HG02588 (cell line): ENCODE measurements around the gene LZTR1.

Source experiments
- ATAC-seq: cut with Tn5 transposase; IDR thresholded peaks from one replicate; pipeline ENCODE4 v1.9.1; 2021; ENCODE audit warnings: mild to moderate bottlenecking, moderate library complexity; ENCODE audit not compliant: unreplicated experiment

The LZTR1 gene

DNA sequence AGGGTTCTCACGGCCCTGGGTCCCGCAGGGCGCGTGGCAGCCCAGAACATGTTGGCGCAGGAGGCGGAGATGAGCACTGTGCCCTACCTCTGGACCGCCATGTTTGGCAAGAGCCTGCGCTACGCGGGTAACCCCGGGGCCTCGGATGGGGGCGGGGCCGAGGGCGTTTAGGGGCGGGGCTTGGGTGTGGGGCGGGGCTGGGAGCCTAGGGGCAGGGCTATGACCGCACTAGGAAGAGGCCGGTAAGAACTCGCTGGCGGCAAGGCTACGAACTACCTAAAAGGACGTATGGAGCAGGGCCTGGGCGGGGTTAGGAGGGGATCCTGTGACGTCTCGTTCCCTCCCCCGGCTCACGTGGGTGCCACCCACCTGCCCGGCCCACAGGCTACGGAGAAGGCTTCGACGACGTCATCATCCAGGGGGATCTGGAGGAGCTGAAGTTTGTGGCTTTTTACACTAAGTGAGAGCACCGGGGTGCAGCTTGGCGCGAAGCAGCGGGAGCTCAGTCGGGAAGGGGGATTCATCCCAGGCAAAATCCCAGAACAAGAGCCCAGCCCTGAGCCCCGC, 2.8 kb upstream of the LZTR1 start:
- ATAC-seq, result no peak

DNA sequence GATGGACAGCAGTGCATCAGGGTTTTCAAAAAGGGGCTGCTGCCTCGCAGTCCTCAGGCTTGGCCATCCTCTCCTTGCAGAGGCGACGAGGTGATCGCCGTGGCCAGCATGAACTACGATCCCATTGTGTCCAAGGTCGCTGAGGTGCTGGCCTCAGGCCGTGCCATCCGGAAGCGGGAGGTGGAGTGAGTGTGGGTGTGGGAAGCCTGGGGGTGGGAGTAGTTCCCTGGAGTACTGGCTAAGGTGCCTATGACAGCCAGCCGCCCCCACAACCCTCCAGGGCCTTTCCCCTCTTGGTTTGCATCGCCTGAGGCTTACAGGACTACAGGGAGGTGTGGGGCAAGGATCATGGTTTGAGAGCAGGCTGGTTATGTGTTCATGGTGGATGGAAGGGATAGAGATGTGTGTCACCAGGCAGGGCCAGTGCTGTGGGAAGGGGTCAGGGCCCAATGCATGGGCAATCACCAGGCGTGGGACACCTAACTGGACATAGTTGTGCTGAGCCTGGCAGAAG, 2.1 kb upstream of the LZTR1 start:
- no peak for ATAC-seq

DNA sequence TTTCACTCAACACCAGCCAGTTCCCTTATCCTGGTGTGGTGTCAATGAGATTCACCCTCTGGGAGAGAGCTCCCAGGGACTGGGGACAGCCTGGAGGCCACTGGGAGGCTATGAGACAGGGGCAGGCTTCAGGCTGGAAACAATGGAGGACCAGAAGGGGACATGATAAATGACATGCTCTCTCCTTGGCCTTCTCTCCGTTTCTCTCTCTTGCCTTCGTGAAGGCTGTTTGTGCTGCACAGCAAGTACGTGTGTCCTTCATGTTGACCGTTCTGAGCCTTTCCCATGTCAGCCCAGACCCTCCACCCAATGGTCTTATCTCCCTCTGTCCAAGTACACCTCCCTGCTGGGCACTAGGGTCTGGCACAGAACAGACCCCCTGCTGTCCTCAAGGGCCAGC, 1.6 kb upstream of the LZTR1 start:
- no peak for ATAC-seq

DNA sequence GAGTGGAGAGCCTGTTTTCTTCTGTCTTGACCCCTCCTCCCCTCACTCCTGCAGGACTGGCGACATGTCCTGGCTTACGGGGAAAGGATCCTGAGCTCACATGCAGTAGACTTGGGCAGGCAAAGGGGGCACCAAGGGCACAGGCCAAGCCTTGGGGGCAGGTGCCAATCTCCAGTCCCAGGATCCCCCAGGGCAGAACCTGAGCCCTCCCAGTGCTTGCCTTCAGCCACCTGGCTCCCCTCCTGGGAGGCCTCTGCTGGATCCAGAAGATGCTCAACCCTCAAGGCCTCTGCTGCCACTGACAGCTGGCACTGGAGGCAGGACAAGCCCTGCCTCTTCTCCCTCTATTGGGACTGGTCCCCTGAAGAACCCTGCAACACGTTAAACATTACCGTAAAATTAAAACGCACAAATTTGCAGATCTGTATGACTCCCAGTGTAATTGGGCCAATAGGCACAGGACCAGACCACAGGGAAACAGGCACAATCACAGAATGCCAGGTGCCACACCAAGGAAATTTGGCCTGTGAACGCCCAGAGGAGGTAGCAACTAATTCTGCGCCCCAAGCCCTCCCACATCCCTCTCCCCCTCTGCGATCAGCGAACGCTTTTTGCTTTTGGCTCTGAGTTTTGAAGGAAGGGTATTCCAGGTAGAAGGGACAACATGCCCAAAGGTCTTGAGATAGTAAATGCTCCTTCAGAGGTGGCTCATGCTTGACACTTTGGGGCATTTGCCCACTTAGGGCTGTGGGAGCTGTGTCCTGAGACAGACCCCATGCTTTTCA, 967 bp upstream of the LZTR1 start:
- ATAC-seq, result no peak

DNA sequence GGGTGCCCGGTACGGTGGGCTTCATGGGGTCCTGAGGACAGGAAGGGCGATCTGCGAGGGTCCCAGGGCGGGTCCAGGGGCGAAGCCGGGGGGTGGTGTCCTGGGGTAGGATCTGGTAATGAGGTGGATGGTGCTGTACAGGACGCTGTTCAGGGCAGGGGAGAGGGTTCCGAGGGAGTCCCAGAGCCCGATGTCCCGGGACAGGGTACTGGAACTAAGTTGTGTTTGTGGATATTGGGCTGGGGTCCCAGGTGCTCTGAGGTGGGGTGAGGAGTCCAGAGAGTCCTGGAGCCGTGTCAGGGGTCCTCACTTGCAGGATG, 426 bp downstream of the LZTR1 start:
- peak; percentile 10 for ATAC-seq

DNA sequence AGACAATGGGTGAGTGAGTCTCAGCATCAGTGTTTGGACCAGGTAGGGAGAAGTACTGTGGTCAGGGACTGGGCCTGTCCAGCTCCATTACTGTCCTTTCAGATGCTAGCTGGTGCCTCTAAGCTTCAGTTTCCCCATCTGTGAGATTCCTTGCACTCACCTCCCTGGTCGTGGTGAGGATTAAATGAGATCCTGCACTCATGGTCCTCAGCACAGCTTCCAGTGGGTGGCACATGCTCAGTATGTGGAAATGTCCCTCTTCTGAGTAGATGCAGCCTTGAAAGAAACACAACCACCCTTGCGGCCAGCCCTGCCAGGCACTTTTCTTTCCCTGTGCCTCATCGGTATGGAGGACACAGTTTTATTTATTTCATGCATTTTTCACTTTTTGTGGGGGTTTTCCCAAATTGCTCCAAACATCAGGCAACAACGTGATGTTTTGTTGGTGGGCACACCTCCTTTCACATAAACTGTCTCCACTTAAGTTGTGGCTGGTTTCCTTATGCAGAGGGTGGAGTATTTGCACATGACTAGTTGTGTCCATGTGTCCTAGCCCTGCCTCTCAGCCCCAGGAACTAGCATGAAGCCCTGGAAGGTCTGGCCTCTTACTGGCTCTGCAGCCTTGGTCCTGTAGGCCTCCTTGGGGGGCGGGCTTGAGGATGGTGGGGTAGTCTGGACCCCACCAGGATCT, 1.1 kb downstream of the LZTR1 start:
- no peak for ATAC-seq

DNA sequence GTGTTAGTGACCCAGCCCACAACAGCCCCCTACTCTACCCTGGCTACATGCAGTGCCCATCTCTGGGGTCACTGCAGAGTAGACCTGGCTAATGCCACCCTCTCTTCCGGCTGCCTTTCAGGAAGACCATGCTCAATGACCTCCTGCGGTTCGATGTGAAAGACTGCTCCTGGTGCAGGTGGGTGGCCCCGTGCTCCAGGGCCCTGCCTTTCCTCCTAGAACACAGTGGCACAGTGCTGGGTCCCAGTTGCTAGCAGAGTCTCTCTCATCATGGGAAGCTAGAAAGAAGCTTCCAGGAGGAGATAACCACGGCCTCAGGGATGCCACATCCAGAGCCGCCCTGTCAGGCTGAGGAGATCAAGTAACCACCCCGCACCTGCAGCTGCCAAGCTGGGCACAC, 3.6 kb downstream of the LZTR1 start:
- ATAC-seq, result no peak

DNA sequence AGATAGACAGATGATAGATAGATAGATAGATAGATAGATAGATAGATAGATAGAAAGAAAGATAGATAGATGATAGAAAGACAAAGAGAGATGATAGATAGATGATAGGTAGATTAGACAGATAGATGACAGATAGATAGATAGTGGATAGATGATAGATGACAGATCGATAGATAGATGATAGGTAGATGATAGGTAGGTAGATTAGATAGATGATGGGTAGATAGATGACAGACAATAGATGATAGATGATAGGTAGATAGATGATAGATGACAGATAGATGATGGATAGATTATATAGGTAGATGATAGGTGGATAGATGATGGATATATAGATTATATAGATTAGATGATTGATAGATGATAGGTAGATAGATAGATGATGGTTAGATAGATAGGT, 4.3 kb downstream of the LZTR1 start:
- no peak for ATAC-seq

DNA sequence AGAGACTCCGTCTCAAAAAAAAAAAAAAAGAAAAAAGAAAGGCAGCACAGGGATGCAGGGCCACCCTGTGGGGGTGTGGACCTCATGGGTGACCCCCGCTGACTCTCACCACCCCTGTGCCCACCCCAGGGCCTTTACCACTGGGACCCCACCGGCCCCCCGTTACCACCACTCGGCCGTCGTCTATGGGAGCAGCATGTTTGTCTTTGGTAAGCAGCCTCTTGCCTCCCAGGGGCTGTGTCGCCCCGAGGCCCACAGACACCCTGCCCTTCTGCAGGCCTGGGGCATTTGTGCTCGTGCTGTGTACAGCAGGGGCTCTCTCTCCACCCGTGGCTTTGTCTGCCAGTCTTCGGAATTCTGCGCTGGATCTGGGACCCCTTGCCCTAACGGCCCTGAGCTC, 5.3 kb downstream of the LZTR1 start:
- ATAC-seq, result no peak

DNA sequence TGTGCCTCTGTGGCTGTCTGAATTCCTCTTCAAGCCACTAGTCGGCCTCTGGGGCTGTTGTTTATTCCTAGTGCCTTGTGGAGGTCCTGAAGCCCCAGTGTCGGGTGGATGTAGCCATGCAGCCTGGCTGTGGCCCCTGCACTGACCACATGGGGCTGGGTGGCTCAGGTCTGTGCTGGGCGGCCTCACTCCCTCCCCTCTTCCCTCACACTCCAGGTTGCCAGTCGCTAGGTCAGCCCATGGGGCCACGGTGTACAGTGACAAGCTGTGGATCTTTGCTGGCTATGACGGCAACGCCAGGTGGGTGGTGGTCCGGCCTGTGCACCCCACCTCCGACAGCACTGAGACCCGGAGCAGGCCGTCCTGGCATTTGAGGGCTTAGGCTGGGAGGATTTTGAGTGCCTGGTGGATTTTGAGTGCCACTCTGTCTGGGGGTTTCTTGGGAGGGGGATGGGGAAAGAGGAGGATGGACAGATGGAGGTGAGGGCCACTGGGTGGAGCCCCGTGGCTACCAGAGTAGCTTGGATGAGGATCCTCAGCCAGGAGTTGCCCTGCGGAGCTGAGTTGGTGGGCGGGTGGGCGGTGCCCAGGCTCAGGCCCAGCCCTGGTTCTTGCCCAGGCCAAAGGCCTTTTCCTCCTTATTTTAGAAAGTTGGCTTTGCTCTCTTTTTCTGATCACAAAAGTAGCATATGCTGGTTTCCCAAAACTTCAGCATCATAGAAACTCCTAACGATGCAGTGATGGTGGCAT, 6.7 kb downstream of the LZTR1 start:
- no peak for ATAC-seq

DNA sequence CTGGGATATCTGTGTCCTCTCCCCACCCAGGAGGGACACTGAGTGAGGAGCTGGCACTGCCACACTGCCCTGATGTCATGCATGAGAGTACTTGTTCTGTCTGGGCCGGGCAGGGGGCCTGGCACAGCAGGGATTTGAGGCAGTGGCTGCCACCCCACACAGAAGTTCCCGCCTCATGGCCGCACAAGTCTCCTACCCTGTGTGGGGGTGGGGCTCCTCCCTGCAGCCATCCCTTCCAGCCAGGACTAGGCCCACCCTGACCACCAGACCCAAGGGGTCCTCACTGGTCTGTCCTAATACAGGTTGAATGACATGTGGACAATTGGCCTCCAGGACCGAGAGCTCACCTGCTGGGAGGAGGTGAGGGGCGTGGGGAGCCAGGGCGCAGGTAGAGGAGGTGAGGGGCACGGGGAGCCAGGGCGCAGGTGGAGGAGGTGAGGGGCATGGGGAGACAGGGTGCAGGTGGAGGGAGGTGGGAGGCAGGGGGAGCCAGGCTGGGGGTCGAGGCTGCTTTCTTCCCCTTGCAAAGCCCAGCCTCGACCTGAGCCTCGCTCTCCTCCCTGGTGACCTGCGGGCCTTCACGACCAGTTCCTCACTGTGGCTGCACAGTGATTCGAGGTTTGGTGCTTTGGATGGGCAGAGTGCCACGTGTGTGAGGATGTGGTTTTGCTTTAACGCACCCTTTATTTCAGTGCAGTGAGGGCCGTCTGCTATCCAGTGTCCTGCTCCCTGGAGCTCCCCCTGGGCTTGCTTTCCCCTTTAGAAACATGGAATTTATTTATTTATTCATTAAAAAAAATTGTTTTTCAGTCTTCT, 7.4 kb downstream of the LZTR1 start:
- ATAC-seq, result no peak

DNA sequence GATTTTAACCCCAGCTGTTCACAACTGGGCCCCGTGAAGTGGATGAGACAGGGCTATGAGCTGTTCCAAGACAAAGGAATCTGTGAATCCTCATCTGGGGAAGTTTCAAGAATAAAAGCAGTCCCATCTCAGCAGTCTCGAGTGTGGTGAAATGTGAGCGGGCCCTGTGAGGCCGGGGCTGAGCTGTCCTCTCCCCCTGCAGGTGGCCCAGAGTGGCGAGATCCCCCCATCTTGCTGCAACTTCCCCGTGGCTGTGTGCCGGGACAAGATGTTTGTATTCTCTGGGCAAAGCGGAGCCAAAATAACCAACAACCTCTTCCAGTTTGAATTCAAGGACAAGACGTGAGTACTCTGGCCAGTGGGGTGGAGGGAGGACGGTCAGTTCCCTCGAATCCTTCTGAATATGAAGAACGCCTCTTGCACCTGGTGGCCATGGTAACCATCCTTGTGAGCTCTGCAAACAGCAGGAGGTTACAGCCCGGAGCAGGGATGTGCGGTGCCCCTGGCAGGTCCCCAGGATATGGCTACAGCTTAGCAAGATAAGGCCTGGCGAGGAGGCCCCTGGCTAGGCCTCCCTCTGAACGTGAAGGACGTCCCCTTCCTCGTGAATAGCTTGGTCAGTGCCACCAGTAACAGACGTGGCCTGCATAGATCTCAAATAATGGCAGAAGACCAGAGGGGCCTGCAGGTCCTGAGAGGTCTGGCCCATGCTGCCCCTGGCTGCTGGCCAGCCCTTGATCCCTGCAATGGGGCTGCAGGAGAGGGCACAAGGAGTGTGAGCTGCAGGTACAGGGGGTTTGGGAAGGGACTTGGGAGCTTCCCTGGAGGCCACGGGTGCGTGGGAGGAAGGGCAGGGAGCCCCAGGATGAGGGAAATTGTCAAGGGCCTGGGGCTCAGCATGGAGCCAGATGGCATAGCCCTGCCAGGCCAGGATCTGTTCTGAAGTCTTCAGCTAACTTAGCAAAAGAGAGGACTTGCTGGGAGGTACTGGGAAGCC, 8.4 kb downstream of the LZTR1 start:
- ATAC-seq, result no peak

DNA sequence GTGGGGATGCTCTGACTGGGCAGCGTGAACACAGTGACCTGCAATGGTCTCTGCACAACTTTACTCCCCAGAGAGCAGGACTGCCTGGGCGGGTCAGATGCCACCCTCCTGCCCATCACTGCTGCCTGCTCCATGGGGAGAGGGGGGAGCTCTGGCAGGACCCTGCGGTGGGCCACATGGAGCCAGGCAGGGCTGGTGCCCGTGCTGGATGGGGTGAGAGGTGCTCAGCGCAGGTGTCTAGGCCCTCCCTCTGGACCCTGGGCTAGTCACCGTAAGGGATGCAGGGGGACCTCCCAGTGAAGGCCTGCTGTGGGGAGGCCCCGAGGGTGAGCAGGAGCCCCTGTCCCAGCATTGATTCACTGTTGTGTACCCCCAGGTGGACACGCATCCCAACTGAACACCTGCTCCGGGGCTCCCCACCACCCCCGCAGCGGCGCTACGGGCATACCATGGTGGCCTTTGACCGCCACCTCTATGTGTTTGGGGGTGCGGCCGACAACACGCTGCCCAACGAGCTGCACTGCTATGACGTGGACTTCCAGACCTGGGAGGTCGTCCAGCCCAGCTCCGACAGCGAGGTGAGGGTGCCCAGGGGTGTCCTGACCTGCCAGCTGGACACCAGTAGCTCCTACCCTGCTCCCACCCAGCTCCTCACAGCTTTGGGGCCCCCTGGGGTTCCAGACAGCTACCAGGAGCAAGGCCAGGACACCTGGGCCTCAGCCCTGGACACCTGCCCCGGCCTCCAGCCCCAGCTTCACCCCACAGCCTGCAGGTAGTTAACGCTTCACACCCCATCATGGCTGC, 9.4 kb downstream of the LZTR1 start:
- ATAC-seq, result no peak

DNA sequence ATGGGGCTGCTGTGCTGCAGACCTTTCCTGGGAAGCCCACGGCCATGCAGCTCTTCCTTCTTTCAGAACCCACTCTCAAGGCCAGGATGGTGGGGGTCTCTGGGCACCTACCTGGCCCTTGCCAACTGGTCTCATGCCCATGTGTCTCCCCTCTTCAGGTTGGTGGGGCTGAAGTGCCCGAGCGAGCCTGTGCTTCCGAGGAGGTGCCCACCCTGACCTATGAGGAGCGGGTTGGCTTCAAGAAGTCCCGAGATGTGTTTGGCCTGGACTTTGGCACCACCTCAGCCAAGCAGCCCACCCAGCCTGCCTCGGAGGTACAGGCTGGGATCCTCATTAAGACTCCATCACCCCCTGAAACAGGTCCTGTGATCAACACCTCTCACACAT, 10.0 kb downstream of the LZTR1 start:
- ATAC-seq, result no peak

DNA sequence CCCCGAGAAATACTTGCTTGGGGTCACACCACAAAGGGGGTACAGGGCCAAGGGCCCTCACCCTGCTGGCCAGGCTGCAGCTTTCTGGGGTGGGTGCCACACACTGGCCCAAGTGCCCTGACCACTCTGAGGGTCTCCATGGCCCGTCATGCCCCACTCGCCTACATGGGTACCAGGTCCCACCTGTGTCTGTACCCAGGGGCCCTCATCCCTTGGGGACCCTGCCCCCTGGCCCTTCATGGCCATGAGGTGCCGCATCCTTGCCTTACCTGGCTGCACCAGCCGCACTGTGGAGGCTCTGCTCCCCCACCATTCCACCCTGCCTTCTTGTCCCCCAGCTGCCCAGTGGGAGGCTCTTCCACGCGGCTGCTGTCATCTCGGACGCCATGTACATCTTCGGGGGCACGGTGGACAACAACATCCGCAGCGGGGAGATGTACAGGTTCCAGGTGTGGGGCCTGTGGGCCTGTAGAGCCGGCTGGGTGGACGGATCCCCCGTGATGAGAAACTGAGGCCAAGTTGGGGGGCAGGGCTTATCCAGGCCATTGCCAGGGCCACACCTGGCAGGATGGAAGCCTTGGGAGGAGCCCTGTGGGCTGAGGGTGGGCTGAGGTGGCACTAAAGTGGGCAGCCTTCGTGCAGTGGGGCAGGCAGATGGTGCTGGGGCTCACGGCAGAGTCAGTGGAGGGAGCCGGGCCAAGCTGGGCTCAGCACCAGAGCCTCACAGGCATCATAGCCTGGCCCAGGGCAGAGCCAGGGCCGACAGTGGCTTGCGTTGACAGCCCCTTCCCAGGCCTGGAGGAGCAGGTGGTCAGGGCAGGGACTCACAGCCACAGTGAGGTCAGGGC, 10.6 kb downstream of the LZTR1 start:
- ATAC-seq, result no peak

DNA sequence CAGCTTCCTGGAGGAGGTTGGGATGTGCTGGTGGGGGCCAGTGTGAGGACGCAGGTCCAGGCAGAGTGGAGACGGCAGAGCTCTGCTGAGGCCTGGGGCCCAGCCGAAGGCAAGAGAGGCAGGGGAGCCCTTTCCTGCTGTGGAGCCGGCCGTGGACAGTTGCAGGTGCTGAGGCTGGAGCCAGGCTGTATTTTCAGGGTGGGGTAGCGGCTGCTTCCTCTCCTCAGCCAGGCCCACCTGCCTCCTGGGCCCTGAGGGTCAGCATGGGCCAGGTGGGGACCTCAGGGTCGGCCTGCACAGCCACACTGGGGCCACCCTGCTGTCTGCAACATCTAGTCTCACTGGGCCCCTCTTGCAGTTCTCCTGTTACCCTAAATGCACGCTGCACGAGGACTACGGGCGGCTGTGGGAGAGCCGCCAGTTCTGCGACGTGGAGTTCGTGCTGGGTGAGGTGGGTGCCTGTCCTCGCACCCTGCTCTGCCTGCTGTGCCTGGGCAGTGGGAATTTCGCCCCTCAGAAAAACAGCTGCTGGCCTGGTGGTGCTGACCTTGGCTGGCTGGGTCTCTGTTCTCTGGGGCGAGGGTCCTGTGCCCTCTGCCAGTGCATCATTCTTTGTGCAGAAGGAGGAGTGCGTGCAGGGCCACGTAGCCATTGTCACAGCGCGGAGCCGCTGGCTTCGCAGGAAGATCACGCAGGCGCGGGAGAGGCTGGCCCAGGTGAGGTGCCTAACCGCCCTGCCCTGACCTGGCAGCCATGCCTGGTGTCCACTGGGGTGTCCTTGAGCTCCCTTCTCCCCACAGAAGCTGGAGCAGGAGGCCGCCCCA, 11.4 kb downstream of the LZTR1 start:
- no peak for ATAC-seq
